ENCODE results near the gene ZFAND6.

DNA sequence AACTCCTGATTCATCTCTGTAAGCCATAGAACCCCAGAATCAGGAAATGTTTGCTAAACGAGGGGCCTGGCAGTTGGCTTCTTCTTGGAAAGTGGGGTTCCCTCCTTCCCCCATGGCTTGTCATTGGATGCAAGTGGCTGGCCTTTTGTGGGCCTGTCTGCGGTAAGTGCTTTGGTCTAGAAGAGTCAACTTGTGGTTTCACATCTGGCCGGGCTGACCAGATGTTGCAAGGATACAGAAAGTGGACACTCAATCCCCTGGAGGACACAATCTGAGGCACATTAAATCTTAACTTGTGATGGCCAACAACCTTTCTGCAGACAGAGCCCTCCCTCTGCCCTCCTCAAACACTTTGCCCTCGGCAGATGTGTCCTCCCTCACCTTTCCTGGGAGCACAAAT lies 94.4 kb downstream of the ZFAND6 start:
- TF ChIP-seq RAD21 (IDR thresholded peaks at IDR 0.05; ENCODE audit: low read depth) (no peak), EP300 (IDR thresholded peaks at IDR 0.05; ENCODE audit: borderline replicate concordance) (no peak), CEBPB (IDR thresholded peaks at IDR 0.05) (no peak), TAF1 (IDR thresholded peaks at IDR 0.05; ENCODE audit: low read depth) (no peak)
